ENCODE results near the gene TESK1. TPM values are rescaled to one million over a fixed set of nuclear protein-coding genes. Genes with fewer than 3 reads are reported as not detected.

Gene TESK1
- total and polyA plus RNA-seq, 7 donors, result 23.5 to 47.4 (median 27.0) TPM

DNA sequence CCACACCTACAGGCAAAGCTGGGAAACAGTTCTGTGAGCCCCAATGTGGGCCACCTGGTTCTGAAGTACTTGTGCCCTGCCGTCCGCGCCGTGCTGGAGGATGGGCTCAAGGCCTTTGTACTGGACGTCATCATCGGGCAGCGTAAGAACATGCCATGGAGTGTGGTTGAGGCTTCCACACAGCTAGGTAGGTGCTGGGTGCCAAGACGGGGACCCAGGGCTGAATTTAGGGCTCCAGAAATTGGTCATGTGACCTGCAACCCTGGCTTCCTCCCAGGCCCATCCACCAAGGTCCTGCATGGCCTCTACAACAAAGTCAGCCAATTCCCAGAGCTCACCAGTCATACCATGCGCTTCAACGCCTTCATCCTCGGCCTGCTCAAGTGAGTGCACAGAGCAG is 46.9 kb upstream of the TESK1 start:
- H3K9me3 ChIP-seq, result no peaks in the 10 kb centered on the region
- intact Hi-C loops (cut with DNase I), result loop anchor here (10.0 kb wide), 1 partner anchor 163 kb away; no protein-coding TSS in a partner anchor
- H3K27ac ChIP-seq, result no peak overlapping the region
- 94 to 95% methylated on average over 11 of the region's 11 CpGs for WGBS, 2 donors
- DNase-seq, result no peak
- H3K27me3 ChIP-seq, result no peaks in the 10 kb centered on the region
- no peak overlapping the region for H3K4me3 ChIP-seq
- peaks cover 34 to 81% (median 49%) of the 10 kb centered on the region in 4 donors for H3K36me3 ChIP-seq
- TF ChIP-seq CTCF (IDR thresholded peaks at IDR 0.05), result no peak
- no peak for TF ChIP-seq POLR2A (IDR thresholded peaks at IDR 0.05)
- no peak for TF ChIP-seq POLR2AphosphoS5 (IDR thresholded peaks at IDR 0.05)
- no peak for TF ChIP-seq EP300 (IDR thresholded peaks at IDR 0.05)
- peaks cover 0 to 33% (median 22%) of the 10 kb centered on the region in 4 donors for H3K4me1 ChIP-seq

DNA sequence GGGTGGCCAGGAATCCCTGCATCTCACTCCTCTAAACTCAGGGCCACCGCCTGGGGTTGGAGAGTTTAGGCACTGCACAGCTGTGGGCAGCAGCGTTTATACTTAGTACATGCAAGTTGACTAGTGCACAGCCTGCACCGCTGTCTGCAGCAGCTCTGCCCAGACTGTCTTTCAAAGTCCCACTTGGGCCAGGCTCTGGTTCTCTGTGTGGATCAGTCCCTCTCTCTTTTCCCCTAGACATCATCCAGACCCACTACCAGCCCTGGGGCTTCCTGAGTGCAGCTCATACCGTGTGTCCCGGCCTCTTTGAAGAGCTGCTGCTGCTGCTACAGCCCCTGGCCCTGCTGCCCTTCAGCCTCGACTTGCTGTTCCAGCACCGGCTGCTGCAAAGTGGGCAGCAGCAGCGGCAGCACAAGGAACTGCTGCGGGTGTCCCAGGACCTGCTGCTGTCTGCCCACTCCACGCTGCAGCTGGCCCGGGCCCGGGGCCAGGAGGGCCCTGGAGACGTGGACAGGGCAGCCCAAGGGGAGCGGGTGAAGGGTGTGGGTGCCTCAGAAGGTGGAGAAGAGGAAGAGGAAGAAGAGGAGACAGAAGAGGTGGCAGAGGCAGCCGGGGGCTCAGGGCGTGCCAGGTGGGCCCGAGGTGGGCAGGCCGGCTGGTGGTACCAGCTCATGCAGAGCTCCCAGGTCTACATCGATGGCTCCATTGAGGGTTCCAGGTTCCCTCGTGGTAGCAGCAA is 45.1 kb upstream of the TESK1 start:
- 92 to 93% methylated on average over 20 of the region's 20 CpGs for WGBS, 2 donors
- H3K4me3 ChIP-seq, result no peak overlapping the region
- peaks cover 34 to 76% (median 47%) of the 10 kb centered on the region in 4 donors for H3K36me3 ChIP-seq
- no peak for DNase-seq
- TF ChIP-seq POLR2AphosphoS5 (IDR thresholded peaks at IDR 0.05) (no peak), CTCF (IDR thresholded peaks at IDR 0.05) (no peak), EP300 (IDR thresholded peaks at IDR 0.05) (no peak), POLR2A (IDR thresholded peaks at IDR 0.05) (no peak)
- H3K27ac ChIP-seq, result peak overlapping the region in 2 of 4 donors; percentile 22 to 80
- H3K4me1 ChIP-seq, result peaks cover 0 to 36% (median 26%) of the 10 kb centered on the region in 4 donors
- intact Hi-C loops (cut with DNase I), result loop anchor here (5.0 to 10.0 kb wide), 3 partner anchors 42 to 285 kb away; no protein-coding TSS in a partner anchor
- no peaks in the 10 kb centered on the region for H3K27me3 ChIP-seq
- no peaks in the 10 kb centered on the region for H3K9me3 ChIP-seq

GRCh38 chr9:35560625-35561337 is 44.3 kb upstream of the TESK1 start:
- TF ChIP-seq POLR2AphosphoS5 (IDR thresholded peaks at IDR 0.05), result no peak
- no peak for TF ChIP-seq POLR2A (IDR thresholded peaks at IDR 0.05)
- no peak for TF ChIP-seq EP300 (IDR thresholded peaks at IDR 0.05)
- TF ChIP-seq CTCF (IDR thresholded peaks at IDR 0.05), result no peak
- Histone ChIP-seq H3K4me1 (peaks cover 0 to 36% (median 26%) of the 10 kb centered on the region in 4 donors), H3K27ac (peak overlapping the region in 2 of 4 donors; percentile 22 to 80), H3K36me3 (peaks cover 27 to 68% (median 39%) of the 10 kb centered on the region in 4 donors), H3K27me3 (no peaks in the 10 kb centered on the region), H3K9me3 (no peaks in the 10 kb centered on the region), H3K4me3 (no peak overlapping the region)
- WGBS, 2 donors, result 91 to 92% methylated on average over 24 of the region's 24 CpGs
- intact Hi-C loops (cut with DNase I), result loop anchor here (5.0 to 10.0 kb wide), 2 partner anchors 42 to 286 kb away; no protein-coding TSS in a partner anchor
- DNase-seq, result no peak

- Histone ChIP-seq H3K9me3 (no peaks in the 10 kb centered on the region), H3K27me3 (no peaks in the 10 kb centered on the region), H3K4me1 (peaks cover 0 to 36% (median 26%) of the 10 kb centered on the region in 4 donors), H3K27ac (peak overlapping the region in 3 of 4 donors; percentile 72 to 80 (median 80)), H3K36me3 (peaks cover 22 to 59% (median 32%) of the 10 kb centered on the region in 4 donors), H3K4me3 (no peak overlapping the region)
- TF ChIP-seq POLR2A (IDR thresholded peaks at IDR 0.05) (no peak), EP300 (IDR thresholded peaks at IDR 0.05) (no peak), CTCF (IDR thresholded peaks at IDR 0.05) (no peak), POLR2AphosphoS5 (IDR thresholded peaks at IDR 0.05) (no peak)
- DNase-seq, result no peak
- intact Hi-C loops (cut with DNase I), result loop anchor here (5.0 to 10.0 kb wide), 2 partner anchors 41 to 287 kb away; no protein-coding TSS in a partner anchor
- 91 to 94% methylated on average over 6 of the region's 6 CpGs for WGBS, 2 donors
Measured at GRCh38 chr9:35561468-35562261, 43.4 kb upstream of the TESK1 start.

Data from sigmoid colon (tissue), 7 donors.